ENCODE measurements around the gene ABHD12B.

DNA sequence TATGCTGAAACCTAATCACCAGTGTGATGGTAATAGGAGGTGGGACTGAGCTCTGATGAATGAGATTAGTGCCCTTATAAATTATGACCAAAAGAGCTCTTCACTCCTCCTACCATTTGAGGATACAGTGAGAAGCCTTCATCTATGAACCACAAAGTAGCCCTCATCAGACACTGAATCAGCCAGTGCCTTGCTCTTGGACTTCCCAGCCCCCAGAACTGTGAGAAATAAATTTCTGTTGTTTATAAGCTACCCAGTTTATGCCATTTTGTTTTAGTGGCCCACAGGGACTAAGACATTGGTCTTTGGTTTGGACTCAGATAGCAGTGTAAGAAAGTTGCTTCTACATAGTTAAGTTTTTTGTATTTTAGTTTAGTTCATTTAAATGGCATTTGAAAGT, 32.9 kb downstream of the ABHD12B start:
- no peak for TF ChIP-seq GATAD2A (CRISPR knock-in tag; IDR thresholded peaks at IDR 0.05)
- no peak for TF ChIP-seq HCFC1 (IDR thresholded peaks at IDR 0.05; ENCODE audit: low read depth, low read length)
